Measurements from ENCODE around the gene BTBD2. TPM values are rescaled to one million over a fixed set of nuclear protein-coding genes. Genes with fewer than 3 reads are reported as not detected.
A peak's percentile ranks its signal among the peaks of the same experiment; 100 is the strongest.

Gene BTBD2
- 56.3 TPM for total RNA-seq
- long read RNA-seq, transcript BTBD2-201 (9 exons, 2,649 nt): major isoform, 142 of 244 reads
- long read RNA-seq, partial matches to known transcripts: 76 of 244 reads
- long read RNA-seq, other reads (novel, unspliced or antisense): 25 of 244 reads

DNA sequence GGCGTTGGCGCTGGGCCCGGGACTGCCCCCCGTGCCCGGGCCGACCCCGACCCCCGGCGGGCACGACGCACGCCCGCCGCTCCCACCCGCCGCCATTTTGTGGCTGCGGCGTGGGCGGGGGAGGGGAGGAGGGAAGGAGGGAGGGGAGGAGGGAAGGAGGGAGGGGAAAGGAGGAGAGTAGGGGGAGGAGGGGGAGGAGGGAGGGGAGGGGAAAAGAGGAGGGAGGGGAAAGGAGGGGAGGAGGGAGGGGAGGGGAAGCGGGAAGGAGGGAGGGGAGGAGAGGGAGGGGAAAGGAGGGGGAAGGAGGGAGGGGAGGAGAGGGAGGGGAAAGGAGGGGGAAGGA is at the start of gene BTBD2:
TSS of gene BTBD2 (minus strand) at position 107 of the 343 bp plus-strand sequence. CDS start at position 96, 11 bp downstream.
- no peak for DNase-seq
- no peak for ATAC-seq (ENCODE audit: poor library complexity)
- intact Hi-C loops (cut with DNase I): no loop called here

DNA sequence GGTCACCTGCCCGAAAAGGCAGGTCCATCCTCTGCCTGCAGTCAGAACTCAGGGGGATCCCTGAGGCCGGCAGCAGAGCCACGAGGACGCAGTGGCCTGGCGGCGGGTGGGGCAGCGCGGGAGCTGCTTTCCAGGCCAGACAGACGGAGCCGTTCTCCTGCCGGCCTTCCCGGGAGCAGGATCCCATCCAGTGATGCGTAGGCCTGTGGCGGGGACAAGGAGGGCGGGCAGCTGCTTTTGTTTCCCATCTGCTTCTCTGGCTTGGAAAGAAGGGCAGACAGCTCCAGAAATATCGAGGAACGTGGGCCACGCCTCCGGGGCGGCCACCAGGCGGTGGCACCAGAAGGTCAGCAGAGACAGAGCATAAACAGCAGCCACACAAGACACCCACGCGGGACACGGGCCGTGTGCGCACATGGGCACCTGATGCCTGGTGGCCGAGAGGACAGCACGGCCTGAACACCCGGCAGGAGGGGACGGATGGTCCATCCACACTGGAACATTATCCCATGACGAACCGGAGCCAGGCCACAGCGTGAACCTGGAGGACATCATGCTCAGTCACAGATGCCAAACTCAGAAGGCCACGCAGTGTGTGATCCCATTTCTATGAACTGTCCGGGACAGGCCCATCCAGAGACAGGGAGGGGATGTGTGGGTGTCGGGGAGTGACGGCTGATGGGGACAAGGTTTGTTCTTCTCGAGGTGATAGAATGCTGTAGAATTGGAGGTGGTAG is 49.4 kb upstream of the BTBD2 start:
- ATAC-seq (ENCODE audit: poor library complexity) (peak; percentile 23), DNase-seq (peak; percentile 80)
- intact Hi-C loops (cut with DNase I): no loop called here

DNA sequence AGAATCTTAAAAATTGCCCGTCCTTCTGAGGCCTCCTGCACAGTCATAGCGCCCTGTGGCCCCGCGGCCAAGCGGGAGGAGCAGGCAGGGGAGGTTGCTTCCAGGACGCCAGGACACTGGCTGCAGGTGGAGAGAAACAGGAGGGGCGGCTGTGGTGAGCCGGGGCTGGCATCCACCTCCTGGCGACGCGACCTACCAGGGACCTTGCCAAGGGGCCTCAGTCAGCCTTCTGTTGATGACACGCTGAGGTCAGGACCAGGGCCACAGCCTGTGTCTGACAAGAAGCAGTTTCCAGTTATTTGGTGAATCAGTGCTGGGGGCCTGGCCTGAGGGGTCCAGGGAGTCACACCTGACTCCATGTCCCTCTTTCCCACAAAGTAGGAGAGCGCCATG is 48.9 kb upstream of the BTBD2 start:
- no peak for ATAC-seq (ENCODE audit: poor library complexity)
- intact Hi-C loops (cut with DNase I): no loop called here
- peak; percentile 61 for DNase-seq

DNA sequence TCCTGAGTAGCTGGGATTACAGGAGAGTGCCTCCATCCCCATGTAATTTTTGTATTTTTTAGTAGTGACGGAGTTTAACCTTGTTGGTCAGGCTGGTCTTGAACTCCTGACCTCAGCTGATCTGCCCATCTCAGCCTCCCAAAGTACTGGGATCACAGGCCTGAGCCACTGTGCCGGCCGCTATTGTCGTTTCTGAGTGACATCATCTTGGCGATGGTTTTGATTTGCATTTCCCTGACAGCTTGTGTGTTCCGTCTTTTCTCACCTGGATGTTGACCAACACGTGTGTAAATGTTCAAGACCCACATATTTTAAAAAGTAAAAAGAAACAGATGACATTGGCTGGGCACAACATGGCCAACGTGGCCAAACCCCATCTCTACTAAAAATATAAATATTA is 48.3 kb upstream of the BTBD2 start:
- ATAC-seq (ENCODE audit: poor library complexity) (no peak), DNase-seq (no peak)
- intact Hi-C loops (cut with DNase I): no loop called here

DNA sequence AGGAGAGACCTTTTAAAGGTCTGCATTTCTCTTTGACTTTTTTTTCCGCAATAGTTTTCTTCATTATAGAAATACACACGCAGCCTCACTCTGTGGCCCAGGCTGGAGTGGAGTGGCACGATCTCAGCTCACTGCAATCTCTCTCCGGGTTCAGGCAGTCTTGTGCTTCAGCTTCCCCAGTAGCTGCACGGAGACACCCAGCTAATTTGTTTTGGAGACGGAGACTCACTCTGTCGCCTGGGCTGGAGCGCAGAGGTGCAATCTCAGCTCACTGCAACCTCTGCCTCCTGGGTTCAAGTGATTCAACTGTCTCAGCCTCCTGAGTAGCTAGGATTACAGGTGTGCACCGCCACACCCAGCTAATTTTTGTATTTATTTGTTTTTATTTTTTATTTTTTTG is 47.3 kb upstream of the BTBD2 start:
- no peak for ATAC-seq (ENCODE audit: poor library complexity)
- intact Hi-C loops (cut with DNase I): no loop called here
- DNase-seq: no peak

DNA sequence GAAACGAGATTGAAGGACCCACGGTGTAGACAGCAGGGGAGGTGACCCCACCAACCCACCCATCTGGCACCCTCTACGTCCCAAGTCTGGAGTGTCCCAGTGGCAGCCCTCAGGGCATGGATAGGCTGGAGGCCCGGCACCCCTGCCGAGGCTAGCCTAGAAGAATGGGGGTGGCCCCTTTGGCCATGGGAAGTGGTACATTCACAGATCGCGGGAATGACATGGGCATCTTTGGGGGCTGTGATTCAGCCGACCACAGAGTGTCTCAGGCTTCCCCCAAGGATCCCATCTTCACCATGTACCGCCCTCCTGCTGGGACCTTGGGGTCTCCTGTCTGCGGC is 46.8 kb upstream of the BTBD2 start:
- intact Hi-C loops (cut with DNase I): no loop called here
- ATAC-seq (ENCODE audit: poor library complexity) (no peak), DNase-seq (peak; percentile 36)

GRCh38 chr19:2061495-2062388 is 46.2 kb upstream of the BTBD2 start:
- peak; percentile 79 for ATAC-seq (ENCODE audit: poor library complexity)
- intact Hi-C loops (cut with DNase I): no loop called here

GRCh38 chr19:2060884-2061494 is 45.5 kb upstream of the BTBD2 start:
- peak; percentile 65 for ATAC-seq (ENCODE audit: poor library complexity)
- peak; percentile 87 for DNase-seq
- intact Hi-C loops (cut with DNase I): no loop called here

More at GRCh38 chr19:2061495-2062388, 46.2 kb upstream of the BTBD2 start:
- DNase-seq: peak; percentile 100

- peak; percentile 23 for ATAC-seq (ENCODE audit: poor library complexity)
- DNase-seq: peak; percentile 70
- intact Hi-C loops (cut with DNase I): no loop called here
Measured at GRCh38 chr19:2059422-2060201, 44.1 kb upstream of the BTBD2 start.

GRCh38 chr19:2058570-2059421 is 43.3 kb upstream of the BTBD2 start:
- ATAC-seq (ENCODE audit: poor library complexity) (no peak), DNase-seq (no peak)
- intact Hi-C loops (cut with DNase I): no loop called here

GRCh38 chr19:2057484-2058469 is 42.3 kb upstream of the BTBD2 start:
- peak; percentile 41 for DNase-seq
- ATAC-seq (ENCODE audit: poor library complexity): no peak
- intact Hi-C loops (cut with DNase I): no loop called here

GRCh38 chr19:2056837-2057192 is 41.3 kb upstream of the BTBD2 start:
- intact Hi-C loops (cut with DNase I): no loop called here
- ATAC-seq (ENCODE audit: poor library complexity): no peak

GRCh38 chr19:2055931-2056836 is 40.7 kb upstream of the BTBD2 start:
- intact Hi-C loops (cut with DNase I): no loop called here
- DNase-seq (peak; percentile 74), ATAC-seq (ENCODE audit: poor library complexity) (peak; percentile 17)

More at GRCh38 chr19:2056837-2057192, 41.3 kb upstream of the BTBD2 start:
- no peak for DNase-seq

DNA sequence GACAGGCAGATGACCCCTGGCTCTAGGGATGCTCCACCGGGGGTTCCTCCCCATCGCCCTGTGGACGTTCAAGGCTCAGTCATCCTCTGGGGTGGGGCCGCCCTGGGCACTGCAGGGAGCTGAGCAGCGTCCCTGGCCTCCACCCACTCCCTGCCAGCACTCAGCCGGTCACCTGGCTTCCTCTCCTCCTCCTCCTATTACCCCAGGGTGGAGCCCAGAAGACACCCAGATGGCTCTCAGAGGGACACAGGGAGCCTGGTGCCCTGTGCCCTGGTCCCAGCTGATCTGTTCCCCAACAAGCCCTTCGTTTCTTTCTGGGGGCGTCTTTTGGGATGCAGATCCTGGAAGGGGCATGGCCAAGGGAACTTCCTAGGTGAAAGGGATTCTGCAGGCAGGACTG is 39.2 kb upstream of the BTBD2 start:
- ATAC-seq (ENCODE audit: poor library complexity): no peak
- intact Hi-C loops (cut with DNase I): no loop called here
- peak; percentile 43 for DNase-seq

GRCh38 chr19:2053601-2054389 is 38.3 kb upstream of the BTBD2 start:
- ATAC-seq (ENCODE audit: poor library complexity) (peak; percentile 5), DNase-seq (peak; percentile 92)
- intact Hi-C loops (cut with DNase I): no loop called here
